ENCODE results near the gene TENM3.

TENM3 gene

DNA sequence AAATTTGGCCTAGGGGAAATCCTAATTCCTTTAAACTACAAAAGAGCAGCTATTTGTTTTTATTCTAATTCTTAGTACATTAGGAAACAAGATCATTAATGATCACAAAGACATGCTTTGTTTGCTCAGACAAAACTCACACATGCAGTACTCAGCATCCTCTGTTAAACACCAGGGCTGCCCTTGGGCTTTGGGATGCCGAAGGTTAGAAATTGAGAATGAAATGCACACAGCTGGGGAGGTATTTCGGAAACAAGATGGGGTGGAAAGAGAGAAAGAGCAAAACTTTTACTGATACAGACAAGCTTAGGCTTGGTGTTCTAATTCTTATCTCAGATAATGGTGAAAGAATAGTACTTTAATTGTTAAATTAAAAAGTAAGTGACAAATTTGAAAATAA is 451.3 kb downstream of the TENM3 start:
- TF ChIP-seq, protein P1, sequence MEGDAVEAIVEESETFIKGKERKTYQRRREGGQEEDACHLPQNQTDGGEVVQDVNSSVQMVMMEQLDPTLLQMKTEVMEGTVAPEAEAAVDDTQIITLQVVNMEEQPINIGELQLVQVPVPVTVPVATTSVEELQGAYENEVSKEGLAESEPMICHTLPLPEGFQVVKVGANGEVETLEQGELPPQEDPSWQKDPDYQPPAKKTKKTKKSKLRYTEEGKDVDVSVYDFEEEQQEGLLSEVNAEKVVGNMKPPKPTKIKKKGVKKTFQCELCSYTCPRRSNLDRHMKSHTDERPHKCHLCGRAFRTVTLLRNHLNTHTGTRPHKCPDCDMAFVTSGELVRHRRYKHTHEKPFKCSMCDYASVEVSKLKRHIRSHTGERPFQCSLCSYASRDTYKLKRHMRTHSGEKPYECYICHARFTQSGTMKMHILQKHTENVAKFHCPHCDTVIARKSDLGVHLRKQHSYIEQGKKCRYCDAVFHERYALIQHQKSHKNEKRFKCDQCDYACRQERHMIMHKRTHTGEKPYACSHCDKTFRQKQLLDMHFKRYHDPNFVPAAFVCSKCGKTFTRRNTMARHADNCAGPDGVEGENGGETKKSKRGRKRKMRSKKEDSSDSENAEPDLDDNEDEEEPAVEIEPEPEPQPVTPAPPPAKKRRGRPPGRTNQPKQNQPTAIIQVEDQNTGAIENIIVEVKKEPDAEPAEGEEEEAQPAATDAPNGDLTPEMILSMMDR (conservative IDR thresholded peaks at IDR 0.05; ENCODE audit: low read depth, low read length): no peak

DNA sequence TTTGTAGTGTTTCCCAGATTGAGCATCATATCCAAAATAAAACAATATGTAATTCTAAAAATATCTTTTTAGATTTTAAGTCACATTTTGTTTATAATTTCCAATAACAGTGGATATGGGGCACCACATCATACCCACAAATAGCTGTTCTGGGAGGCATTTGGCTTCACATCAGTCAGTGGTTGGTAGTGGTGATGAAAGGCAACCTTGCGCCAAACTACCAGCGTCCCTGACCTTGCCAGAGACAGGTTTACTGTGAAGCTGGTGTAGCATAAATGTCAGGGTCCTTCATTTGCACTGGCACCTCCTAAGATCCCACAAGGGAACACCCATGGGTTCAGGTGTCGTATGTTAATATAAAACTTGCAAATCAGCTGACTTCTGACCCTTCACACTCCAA is 451.8 kb downstream of the TENM3 start:
- TF ChIP-seq, protein P1 (conservative IDR thresholded peaks at IDR 0.05; ENCODE audit: low read depth, low read length): no peak
- DNase-seq (ENCODE audit: low read depth): no peak
- no peak overlapping the region for H3K4me3 ChIP-seq (ENCODE audit: low read depth, low read length)

More for the DNA sequence above, 451.3 kb downstream of the TENM3 start:
- no peak for DNase-seq (ENCODE audit: low read depth)
- H3K4me3 ChIP-seq (ENCODE audit: low read depth, low read length): no peak overlapping the region

DNA sequence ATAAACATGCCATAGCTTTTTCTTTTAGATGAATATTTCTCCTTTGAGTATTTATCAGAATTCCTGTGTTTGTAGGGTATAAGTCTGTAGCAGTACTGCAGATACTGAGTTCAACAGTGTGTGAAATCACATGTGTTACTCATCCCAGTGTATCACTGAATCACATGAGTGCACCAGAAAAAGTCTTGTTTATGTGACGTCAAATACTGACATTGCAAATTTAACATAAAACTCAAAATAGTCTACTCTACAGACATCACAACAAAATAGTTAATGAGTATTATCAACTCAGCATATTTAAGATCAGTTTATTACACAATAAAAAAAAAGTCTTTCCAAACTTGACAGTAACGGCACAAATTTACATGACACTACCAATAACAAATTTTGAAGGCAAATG is 452.6 kb downstream of the TENM3 start:
- peak; percentile 51 for DNase-seq (ENCODE audit: low read depth)
- H3K4me3 ChIP-seq (ENCODE audit: low read depth, low read length): no peak overlapping the region
- TF ChIP-seq, protein P1 (conservative IDR thresholded peaks at IDR 0.05; ENCODE audit: low read depth, low read length): no peak

DNA sequence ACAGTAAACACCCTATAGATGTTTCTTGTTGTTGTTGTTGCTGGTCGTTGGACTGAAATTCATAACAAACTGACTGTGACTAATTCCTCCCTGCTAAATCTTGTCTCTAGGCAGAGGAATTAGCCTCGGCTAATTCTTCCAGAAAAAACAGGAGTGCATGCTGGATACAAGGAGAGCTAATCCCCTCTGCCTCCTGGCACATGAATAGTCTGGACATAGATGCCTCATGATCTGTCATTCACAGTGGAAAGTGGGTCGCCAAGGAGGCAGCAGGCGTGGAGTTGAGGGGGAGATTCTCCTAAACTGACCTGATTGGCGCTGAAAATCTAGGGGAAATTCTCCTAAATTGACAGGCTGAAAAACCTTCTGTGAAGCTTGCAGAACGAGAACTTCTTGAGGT is 453.9 kb downstream of the TENM3 start:
- no peak for DNase-seq (ENCODE audit: low read depth)
- no peak overlapping the region for H3K4me3 ChIP-seq (ENCODE audit: low read depth, low read length)
- TF ChIP-seq, protein P1 (conservative IDR thresholded peaks at IDR 0.05; ENCODE audit: low read depth, low read length): no peak

DNA sequence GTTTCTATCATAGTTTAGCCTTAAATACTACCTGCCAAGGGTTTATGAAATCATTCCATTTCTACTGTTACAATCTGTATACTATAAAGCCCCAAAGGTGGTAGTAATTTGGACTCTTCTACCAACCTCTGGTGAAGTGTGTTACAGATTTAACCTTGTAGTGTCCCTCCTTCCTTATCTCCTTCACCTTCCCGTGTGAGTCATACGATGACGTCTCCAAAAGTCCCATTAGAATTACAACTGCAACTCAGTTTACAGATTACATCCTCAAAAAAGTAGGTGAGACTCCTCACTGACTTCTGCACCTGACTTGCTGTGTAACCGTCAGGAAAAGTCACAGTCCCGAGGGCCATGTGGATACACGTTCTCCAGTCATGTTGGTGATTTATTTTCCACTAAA is 455.0 kb downstream of the TENM3 start:
- no peak overlapping the region for H3K4me3 ChIP-seq (ENCODE audit: low read depth, low read length)
- no peak for DNase-seq (ENCODE audit: low read depth)
- TF ChIP-seq, protein P1 (conservative IDR thresholded peaks at IDR 0.05; ENCODE audit: low read depth, low read length): no peak

DNA sequence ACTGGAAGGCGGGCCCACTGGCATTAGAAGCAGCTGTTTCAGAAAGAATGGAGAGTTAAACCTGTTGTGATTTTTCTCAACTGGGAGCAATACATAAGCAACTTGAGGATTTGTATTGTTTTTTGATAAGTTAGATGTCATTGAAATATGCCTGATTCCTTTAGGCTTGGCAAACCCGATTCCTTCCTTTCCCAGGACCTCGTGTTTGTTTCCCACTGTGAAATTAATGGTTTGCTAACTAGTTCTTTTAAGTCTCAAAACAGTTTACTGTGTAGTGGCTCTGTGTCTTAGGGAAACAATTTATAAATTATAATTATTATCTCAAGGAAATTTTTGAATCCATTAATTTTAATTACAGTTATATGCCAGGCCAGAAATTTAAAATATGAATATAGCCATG is 456.0 kb downstream of the TENM3 start:
- DNase-seq (ENCODE audit: low read depth): no peak
- TF ChIP-seq, protein P1 (conservative IDR thresholded peaks at IDR 0.05; ENCODE audit: low read depth, low read length): no peak
- no peak overlapping the region for H3K4me3 ChIP-seq (ENCODE audit: low read depth, low read length)

DNA sequence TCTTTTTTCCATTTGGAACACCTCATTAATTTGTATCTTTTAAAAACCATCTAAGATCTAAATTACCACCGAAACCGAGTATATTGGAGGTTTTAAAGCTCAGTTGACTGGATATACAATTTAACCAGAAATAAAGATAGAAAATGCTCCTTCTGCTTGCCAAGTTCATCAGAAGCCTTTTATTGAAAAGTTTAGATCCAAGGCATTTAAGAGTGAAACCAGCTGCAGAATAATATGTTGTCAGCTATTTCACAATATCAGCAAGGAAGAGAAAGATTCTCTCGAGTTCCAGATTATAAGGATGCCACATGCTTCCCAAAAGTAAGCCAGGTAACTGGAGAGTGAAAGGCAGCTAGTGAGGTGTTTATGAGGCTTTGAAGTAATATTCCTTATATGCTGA is 456.6 kb downstream of the TENM3 start:
- peak; percentile 23 for DNase-seq (ENCODE audit: low read depth)
- TF ChIP-seq, protein P1 (conservative IDR thresholded peaks at IDR 0.05; ENCODE audit: low read depth, low read length): no peak
- H3K4me3 ChIP-seq (ENCODE audit: low read depth, low read length): no peak overlapping the region

All from choroid plexus epithelial cell (primary cell).